Retinal pigment epithelial cell (primary cell): ENCODE measurements around the gene HNRNPLL.

Experiments
- DNase-seq: peaks from one replicate; pipeline ENCODE4 v3.0.0-alpha.2; 2010; ENCODE audit warnings: low read depth
- H3K4me3 ChIP-seq: 2 replicates; pipeline ENCODE4 v1.5.1; 2011; ENCODE audit warnings: mild to moderate bottlenecking, low read length, control low read depth, moderate library complexity
- TF ChIP-seq, protein P1 (sequence below): conservative IDR thresholded peaks from 2 replicates; pipeline ENCODE4 v1.5.1; 2011; ENCODE audit warnings: low read depth, low read length, control low read depth, inconsistent platforms

Gene HNRNPLL

GRCh38 chr2:38516122-38516521, 86.6 kb downstream of the HNRNPLL start:
- no peak for DNase-seq
- TF ChIP-seq, protein P1, sequence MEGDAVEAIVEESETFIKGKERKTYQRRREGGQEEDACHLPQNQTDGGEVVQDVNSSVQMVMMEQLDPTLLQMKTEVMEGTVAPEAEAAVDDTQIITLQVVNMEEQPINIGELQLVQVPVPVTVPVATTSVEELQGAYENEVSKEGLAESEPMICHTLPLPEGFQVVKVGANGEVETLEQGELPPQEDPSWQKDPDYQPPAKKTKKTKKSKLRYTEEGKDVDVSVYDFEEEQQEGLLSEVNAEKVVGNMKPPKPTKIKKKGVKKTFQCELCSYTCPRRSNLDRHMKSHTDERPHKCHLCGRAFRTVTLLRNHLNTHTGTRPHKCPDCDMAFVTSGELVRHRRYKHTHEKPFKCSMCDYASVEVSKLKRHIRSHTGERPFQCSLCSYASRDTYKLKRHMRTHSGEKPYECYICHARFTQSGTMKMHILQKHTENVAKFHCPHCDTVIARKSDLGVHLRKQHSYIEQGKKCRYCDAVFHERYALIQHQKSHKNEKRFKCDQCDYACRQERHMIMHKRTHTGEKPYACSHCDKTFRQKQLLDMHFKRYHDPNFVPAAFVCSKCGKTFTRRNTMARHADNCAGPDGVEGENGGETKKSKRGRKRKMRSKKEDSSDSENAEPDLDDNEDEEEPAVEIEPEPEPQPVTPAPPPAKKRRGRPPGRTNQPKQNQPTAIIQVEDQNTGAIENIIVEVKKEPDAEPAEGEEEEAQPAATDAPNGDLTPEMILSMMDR: no peak
- no peak overlapping the region for H3K4me3 ChIP-seq

GRCh38 chr2:38515155-38516074, 87.3 kb downstream of the HNRNPLL start:
- no peak overlapping the region for H3K4me3 ChIP-seq
- TF ChIP-seq, protein P1: no peak
- DNase-seq: no peak

- H3K4me3 ChIP-seq: no peak overlapping the region
- TF ChIP-seq, protein P1: no peak
- DNase-seq: no peak
Measured at GRCh38 chr2:38514603-38515154, 88.0 kb downstream of the HNRNPLL start.

GRCh38 chr2:38512211-38512610, 90.5 kb downstream of the HNRNPLL start:
- H3K4me3 ChIP-seq: no peak overlapping the region
- TF ChIP-seq, protein P1: no peak
- no peak for DNase-seq
